Liver (tissue), 9 donors: ENCODE results near the gene L3MBTL1. TPM values are rescaled to one million over a fixed set of nuclear protein-coding genes. Genes with fewer than 3 reads are reported as not detected.

Experiments used
- DNase-seq: peaks from one replicate; pipeline ENCODE4 v3.0.0-alpha.2; 2017; ENCODE audit warnings: low spot score
- H3K27ac ChIP-seq, 2 donors: one replicate each; pipeline ENCODE4 v1.7.0; 2013; ENCODE audit warnings: inconsistent platforms in 2 of 2, low read length in 2 of 2, control low read depth in 1 of 2, low read depth in 1 of 2, mild to moderate bottlenecking in 1 of 2
- H3K27me3 ChIP-seq, 4 donors: one replicate each; pipeline versions ENCODE4 v1.6.1 to v1.7.0; 2013; ENCODE audit warnings: low read length in 3 of 4, inconsistent platforms in 1 of 4, mild to moderate bottlenecking in 1 of 4, moderate library complexity in 1 of 4; ENCODE audit not compliant: control insufficient read depth in 4 of 4, insufficient read depth in 4 of 4
- H3K36me3 ChIP-seq, 4 donors: one replicate each; pipeline versions ENCODE4 v1.6.1 to v1.7.0; 2013; ENCODE audit warnings: low read length in 3 of 4, mild to moderate bottlenecking in 3 of 4, low read depth in 1 of 4, moderate library complexity in 1 of 4; ENCODE audit not compliant: control insufficient read depth in 4 of 4, insufficient read depth in 3 of 4
- H3K4me1 ChIP-seq, 4 donors: one replicate each; pipeline versions ENCODE4 v1.6.1 to v1.7.0; 2013; ENCODE audit warnings: low read length in 3 of 4, mild to moderate bottlenecking in 3 of 4, moderate library complexity in 1 of 4; ENCODE audit not compliant: control insufficient read depth in 4 of 4, insufficient read depth in 4 of 4
- H3K4me3 ChIP-seq, 3 donors: one replicate each; pipeline versions ENCODE4 v1.6.1 to v1.7.0; 2013; ENCODE audit warnings: low read length in 3 of 3, control low read depth in 1 of 3, low read depth in 1 of 3, mild to moderate bottlenecking in 1 of 3
- H3K9ac ChIP-seq, 2 donors: one replicate each; pipeline ENCODE4 v1.7.0; 2013; ENCODE audit warnings: low read length in 2 of 2, mild to moderate bottlenecking in 2 of 2, moderate library complexity in 2 of 2, control low read depth in 1 of 2, low read depth in 1 of 2
- H3K9me3 ChIP-seq, 4 donors: one replicate each; pipeline versions ENCODE4 v1.6.1 to v1.7.0; 2013; ENCODE audit warnings: low read length in 3 of 4; ENCODE audit not compliant: control insufficient read depth in 4 of 4
- ATF3 ChIP-seq: IDR thresholded peaks from 2 replicates; pipeline ENCODE4 v1.6.1; 2016; ENCODE audit warnings: antibody characterized with exemption
- EGR1 ChIP-seq, 2 donors: IDR thresholded peaks; 2 replicates each; pipeline ENCODE4 v1.6.1; 2016 to 2018; ENCODE audit warnings: antibody characterized with exemption in 2 of 2, low read depth in 2 of 2
- FOXA1 ChIP-seq: IDR thresholded peaks from 2 replicates; pipeline ENCODE4 v1.6.1; 2016; ENCODE audit warnings: antibody characterized with exemption
- FOXA2 ChIP-seq: IDR thresholded peaks from 2 replicates; pipeline ENCODE4 v1.6.1; 2016; ENCODE audit warnings: antibody characterized with exemption
- GABPA ChIP-seq, 2 donors: IDR thresholded peaks in 1 of 2; conservative IDR thresholded peaks in 1 of 2; 2 replicates each; pipeline ENCODE4 v1.6.1; 2016; ENCODE audit warnings: antibody characterized with exemption in 2 of 2, mild to moderate bottlenecking in 1 of 2, moderate library complexity in 1 of 2
- JUND ChIP-seq, 2 donors: IDR thresholded peaks; 2 replicates each; pipeline ENCODE4 v1.6.1; 2016; ENCODE audit warnings: antibody characterized with exemption in 2 of 2
- RAD21 ChIP-seq, 2 donors: IDR thresholded peaks; 2 replicates each; pipeline ENCODE4 v1.6.1; 2016; ENCODE audit warnings: antibody characterized with exemption in 2 of 2, mild to moderate bottlenecking in 2 of 2
- REST ChIP-seq: IDR thresholded peaks from 2 replicates; pipeline ENCODE4 v1.6.1; 2016; ENCODE audit warnings: antibody characterized with exemption, mild to moderate bottlenecking
- RXRA ChIP-seq, 2 donors: IDR thresholded peaks; 2 replicates each; pipeline ENCODE4 v1.6.1; 2017 to 2018; ENCODE audit warnings: antibody characterized with exemption in 2 of 2, mild to moderate bottlenecking in 1 of 2
- SP1 ChIP-seq: IDR thresholded peaks from 2 replicates; pipeline ENCODE4 v1.6.1; 2018; ENCODE audit warnings: antibody characterized with exemption, mild to moderate bottlenecking
- TAF1 ChIP-seq: conservative IDR thresholded peaks from 2 replicates; pipeline ENCODE4 v1.6.1; 2016; ENCODE audit warnings: antibody characterized with exemption, mild to moderate bottlenecking
- WGBS: extraction: QIAGEN DNeasy Blood & Tissue Kit; methylation state at CpG from one replicate; pipeline ENCODE4 v1.1.7; 2013; 5-methylcytosine and 5-hydroxymethylcytosine counted together
- polyA plus RNA-seq, 2 donors: library from polyadenylated mRNA; stranded (reverse) in 1 of 2; unstranded in 1 of 2; fragments of 200-250 nt in 1 of 2; fragments of >200 nt in 1 of 2; fragmentation: Nextera tagmentation in 1 of 2; extraction: Ambion mirVana in 1 of 2; gene quantifications; one replicate each; pipeline versions ENCODE4 v1.2.1 to v1.2.3, GENCODE V29; 2013 to 2015
- total RNA-seq, 2 donors: library from RNA; depleted of rRNA; stranded (reverse); fragments of >200 nt; gene quantifications; one replicate each; pipeline ENCODE4 v1.2.3, GENCODE V29; 2014
- TF ChIP-seq, protein P1 (sequence below): fragments of 150-350 bp; IDR thresholded peaks from 2 replicates; pipeline ENCODE4 v1.5.1; 2017; ENCODE audit warnings: improper control_type of control experiment, low read depth, low read length; ENCODE audit not compliant: missing input control
- TF ChIP-seq, protein P2 (sequence below): IDR thresholded peaks from 2 replicates; pipeline ENCODE4 v1.6.1; 2016; ENCODE audit warnings: antibody characterized with exemption
- donor health status: healthy.
- donor health status: healthy.
- donor health status: healthy.
- donor health status: healthy.
- donor health status: healthy.

Gene L3MBTL1
- total and polyA plus RNA-seq, 4 donors = 0.45 to 5.6 (median 2.0) TPM

DNA sequence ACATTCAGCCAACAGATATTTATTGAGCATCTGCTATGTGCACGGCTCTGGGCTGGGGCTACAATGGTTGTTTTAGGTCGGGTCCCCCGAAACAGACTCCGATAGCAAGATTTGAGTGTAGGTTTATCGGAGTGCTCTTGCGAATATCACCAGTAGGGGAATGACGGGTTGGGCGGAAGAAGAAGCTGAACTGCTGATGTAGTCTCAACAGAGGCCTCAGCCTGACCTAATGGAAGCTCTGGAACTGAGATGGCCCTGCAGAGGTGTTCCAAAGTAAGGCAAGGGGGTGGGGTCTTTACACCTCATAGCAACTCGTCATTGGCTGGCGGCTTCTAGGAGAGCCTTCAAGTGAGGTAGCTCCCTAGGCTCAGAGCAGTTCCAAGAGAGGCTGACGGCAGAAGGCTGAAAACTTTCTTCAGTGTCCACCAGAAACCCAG is 1.1 kb downstream of the L3MBTL1 start (continued):
- no peak for TF ChIP-seq REST

DNA sequence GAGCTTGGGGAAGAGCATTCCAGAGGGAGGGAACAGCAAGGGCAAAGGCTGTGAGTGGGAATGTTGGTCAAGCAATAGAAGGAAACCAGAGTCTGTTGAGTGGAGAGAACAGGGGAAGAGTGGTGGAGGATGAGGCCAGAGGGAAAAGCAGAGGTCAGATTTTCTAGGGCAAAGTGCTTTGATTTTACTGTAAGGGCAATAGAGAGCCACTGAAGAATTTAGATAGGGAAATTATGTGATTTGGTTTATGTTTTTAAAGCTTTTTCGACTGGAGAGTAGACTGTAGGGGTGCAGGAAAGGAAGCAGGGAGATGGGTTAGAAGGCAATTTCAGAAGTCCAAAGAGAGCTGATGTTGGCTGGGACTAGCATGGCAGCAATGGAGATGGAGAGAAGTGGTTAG is 4.4 kb downstream of the L3MBTL1 start:
- no peaks in the 10 kb centered on the region for H3K27me3 ChIP-seq
- no peaks in the 10 kb centered on the region for H3K36me3 ChIP-seq
- TF ChIP-seq FOXA1 (no peak), RAD21 (IDR thresholded peaks at IDR 0.05) (no peak), ATF3 (no peak)
- H3K27ac ChIP-seq = no peak overlapping the region
- no peaks in the 10 kb centered on the region for H3K9me3 ChIP-seq
- peaks cover 5 to 27% (median 16%) of the 10 kb centered on the region in 4 donors for H3K4me1 ChIP-seq
- H3K4me3 ChIP-seq = no peak overlapping the region
- no peak overlapping the region for H3K9ac ChIP-seq
- no peak for DNase-seq
- 86% methylated on average over 1 of the region's 1 CpG for WGBS

DNA sequence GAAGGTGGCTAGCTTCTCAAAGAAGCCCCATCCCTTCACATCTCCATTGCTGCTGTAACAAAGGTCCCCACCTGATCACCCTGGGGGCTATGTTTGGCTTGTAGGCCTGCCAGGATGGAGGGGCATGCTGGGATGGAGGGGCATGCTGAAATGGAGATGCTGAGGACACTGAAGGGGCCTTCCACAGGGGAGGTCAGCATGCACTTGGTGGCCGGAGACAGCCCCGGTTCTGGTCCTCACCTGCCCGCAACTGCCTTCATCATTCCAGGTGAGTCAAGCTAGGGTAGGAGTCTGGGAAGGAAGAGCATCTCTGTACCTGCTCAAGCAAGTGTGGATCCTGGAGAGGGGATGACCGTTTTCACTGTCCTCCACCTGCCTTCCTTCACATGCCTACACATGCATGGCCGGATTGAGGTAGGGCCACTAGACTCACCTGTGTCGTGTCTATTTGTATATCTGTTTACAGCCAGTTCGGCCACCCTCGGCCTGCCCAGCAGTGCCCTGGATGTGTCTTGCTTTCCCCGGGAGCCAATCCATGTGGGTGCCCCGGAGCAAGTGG is 6.0 kb downstream of the L3MBTL1 start:
- Histone ChIP-seq H3K9ac (peak overlapping the region in 1 of 2 donors; percentile 56), H3K27me3 (no peaks in the 10 kb centered on the region), H3K27ac (peak overlapping the region in 1 of 2 donors; percentile 44), H3K4me1 (peaks cover 0 to 15% (median 8%) of the 10 kb centered on the region in 4 donors), H3K36me3 (no peaks in the 10 kb centered on the region), H3K9me3 (no peaks in the 10 kb centered on the region), H3K4me3 (peak overlapping the region; percentile 26 to 63 (median 41))
- DNase-seq = no peak
- WGBS = 56% methylated on average over 10 of the region's 10 CpGs
- TF ChIP-seq RXRA (IDR thresholded peaks at IDR 0.05) (no peak), REST (no peak), GABPA (IDR thresholded peaks at IDR 0.05 in 1 of 2, conservative IDR thresholded peaks at IDR 0.05 in 1 of 2) (no peak), SP1 (no peak), TAF1 (no peak), RAD21 (IDR thresholded peaks at IDR 0.05) (no peak), EGR1 (IDR thresholded peaks at IDR 0.05; ENCODE audit: low read depth in 2 of 2) (no peak), FOXA1 (no peak), JUND (IDR thresholded peaks at IDR 0.05) (no peak), ATF3 (no peak), FOXA2 (no peak)
- TF ChIP-seq, protein P1, sequence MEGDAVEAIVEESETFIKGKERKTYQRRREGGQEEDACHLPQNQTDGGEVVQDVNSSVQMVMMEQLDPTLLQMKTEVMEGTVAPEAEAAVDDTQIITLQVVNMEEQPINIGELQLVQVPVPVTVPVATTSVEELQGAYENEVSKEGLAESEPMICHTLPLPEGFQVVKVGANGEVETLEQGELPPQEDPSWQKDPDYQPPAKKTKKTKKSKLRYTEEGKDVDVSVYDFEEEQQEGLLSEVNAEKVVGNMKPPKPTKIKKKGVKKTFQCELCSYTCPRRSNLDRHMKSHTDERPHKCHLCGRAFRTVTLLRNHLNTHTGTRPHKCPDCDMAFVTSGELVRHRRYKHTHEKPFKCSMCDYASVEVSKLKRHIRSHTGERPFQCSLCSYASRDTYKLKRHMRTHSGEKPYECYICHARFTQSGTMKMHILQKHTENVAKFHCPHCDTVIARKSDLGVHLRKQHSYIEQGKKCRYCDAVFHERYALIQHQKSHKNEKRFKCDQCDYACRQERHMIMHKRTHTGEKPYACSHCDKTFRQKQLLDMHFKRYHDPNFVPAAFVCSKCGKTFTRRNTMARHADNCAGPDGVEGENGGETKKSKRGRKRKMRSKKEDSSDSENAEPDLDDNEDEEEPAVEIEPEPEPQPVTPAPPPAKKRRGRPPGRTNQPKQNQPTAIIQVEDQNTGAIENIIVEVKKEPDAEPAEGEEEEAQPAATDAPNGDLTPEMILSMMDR = no peak
- TF ChIP-seq, protein P2, sequence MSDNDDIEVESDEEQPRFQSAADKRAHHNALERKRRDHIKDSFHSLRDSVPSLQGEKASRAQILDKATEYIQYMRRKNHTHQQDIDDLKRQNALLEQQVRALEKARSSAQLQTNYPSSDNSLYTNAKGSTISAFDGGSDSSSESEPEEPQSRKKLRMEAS = no peak
